ENCODE results near the gene PLVAP.

Gene PLVAP

DNA sequence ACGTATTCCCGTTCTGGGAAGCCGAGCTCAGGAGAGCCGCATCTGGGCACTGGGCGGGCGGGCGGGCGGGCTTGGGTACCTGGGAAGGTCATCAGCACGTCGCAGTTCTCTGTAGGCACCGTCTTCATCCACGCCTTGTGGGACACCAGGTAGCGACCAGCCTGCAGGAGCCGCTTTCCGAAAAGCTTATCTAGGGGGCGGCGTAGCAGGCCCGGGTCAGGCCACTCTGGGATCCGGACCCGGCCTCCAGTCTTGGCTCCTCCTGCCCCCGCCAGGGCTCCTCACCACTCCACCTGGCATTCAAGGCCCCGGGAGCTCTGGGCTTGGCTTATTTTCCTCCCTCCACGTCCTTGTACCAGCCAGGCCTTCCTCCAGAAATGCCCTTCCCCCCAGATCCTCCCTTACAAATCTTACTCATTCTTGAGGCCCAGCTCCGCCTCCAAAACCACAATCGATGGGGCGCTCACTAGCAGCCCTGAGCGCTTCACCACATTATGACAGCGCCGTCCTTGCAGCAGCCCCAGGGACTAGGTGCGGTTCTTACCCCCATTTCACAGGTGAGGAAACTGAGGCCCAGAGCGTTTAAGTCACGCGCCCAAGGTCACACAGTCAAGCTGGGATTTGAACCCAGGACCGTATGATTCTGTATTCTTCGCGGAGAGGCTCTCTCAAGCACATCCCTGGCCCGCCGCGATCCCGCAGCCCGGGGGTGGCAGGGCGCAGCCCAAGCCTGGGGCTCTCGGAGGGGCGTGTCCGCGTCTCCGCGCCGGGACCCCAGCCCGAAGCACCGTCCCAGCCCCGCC lies 43.3 kb downstream of the PLVAP start:
- H3K9me2 ChIP-seq (replicated peaks; ENCODE audit: insufficient read depth, low read length) = no peaks in the 10 kb centered on the region
- no peaks in the 10 kb centered on the region for H4K20me1 ChIP-seq (ENCODE audit: low read depth, low read length)
- TF ChIP-seq, protein P1, sequence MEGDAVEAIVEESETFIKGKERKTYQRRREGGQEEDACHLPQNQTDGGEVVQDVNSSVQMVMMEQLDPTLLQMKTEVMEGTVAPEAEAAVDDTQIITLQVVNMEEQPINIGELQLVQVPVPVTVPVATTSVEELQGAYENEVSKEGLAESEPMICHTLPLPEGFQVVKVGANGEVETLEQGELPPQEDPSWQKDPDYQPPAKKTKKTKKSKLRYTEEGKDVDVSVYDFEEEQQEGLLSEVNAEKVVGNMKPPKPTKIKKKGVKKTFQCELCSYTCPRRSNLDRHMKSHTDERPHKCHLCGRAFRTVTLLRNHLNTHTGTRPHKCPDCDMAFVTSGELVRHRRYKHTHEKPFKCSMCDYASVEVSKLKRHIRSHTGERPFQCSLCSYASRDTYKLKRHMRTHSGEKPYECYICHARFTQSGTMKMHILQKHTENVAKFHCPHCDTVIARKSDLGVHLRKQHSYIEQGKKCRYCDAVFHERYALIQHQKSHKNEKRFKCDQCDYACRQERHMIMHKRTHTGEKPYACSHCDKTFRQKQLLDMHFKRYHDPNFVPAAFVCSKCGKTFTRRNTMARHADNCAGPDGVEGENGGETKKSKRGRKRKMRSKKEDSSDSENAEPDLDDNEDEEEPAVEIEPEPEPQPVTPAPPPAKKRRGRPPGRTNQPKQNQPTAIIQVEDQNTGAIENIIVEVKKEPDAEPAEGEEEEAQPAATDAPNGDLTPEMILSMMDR (IDR thresholded peaks at IDR 0.05; ENCODE audit: insufficient read depth, low read length, poor library complexity, severe bottlenecking) = no peak
- no peak for TF ChIP-seq EZH2phosphoT487 (conservative IDR thresholded peaks at IDR 0.05; ENCODE audit: low read length)
- no peak overlapping the region for H3K27ac ChIP-seq (ENCODE audit: low read depth, low read length)
- no peaks in the 10 kb centered on the region for H3K27me3 ChIP-seq (ENCODE audit: low read length)
- H3K4me3 ChIP-seq (ENCODE audit: insufficient read depth, low read length, poor library complexity, severe bottlenecking) = peak overlapping the region; percentile 73
- peak overlapping the region; percentile 75 for H3K9ac ChIP-seq (ENCODE audit: low read length)
- 0 out of 2 replicates have a peak, but pooled peaks cover 3% of the 10 kb centered on the region for H3F3A ChIP-seq (ENCODE audit: insufficient read depth)
- peaks cover 10% of the 10 kb centered on the region; the same call in 1 of the 2 replicates for H3K79me2 ChIP-seq (ENCODE audit: insufficient read depth, low read length)
- no peaks in the 10 kb centered on the region for H3K9me3 ChIP-seq (ENCODE audit: insufficient read depth, low read length)
- H3K36me3 ChIP-seq (ENCODE audit: low read length) = no peaks in the 10 kb centered on the region
- peak overlapping the region; percentile 86 for H2AFZ ChIP-seq (ENCODE audit: low read depth, low read length, severe bottlenecking)
- H3K4me2 ChIP-seq (ENCODE audit: low read depth, low read length, poor library complexity, severe bottlenecking) = peak overlapping the region; percentile 87

DNA sequence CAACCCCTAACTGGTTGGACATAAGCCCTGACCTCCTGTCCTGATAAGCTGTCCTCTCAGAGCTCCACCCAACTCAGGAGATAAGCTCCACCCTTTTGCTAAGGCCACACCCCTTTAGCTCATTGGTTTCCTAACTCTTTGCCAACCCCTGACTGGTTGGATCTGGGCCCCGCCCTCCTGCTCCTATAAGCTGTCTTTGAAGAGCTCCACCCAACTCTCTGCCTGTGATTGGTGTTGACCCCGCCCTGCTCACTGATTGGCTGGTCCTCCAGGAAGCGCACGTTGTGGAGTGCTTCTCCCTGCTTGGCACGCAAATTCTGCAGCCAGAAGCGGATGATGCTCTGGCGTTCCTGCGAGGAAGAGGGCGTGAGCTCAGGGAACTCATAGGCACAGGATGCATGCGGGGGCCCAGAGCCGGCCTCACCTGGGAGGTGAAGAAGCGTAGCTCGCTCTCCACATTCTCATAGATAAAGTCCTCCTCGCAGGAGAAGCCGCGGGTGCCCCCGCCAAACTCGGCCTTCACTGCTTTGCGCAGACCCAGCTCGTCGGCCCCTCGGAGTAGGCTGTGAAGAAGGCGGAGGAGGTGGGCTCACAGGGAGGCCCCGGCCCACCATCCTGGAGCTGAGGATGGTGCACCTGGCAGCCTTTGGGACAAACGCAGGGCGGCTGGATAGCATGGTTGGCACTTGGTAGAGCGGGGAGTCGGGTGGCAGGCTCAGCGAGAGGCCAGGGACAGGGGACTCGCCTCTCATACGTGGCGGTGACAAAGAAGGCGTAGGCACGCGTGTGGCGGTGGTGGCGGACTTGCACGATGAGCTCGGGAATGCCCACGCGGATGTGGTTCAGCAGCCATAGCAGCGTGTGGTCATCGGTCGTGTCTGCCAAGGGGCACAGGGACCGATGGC lies 44.2 kb downstream of the PLVAP start:
- 0 out of 2 replicates have a peak, but pooled peaks cover 3% of the 10 kb centered on the region for H3F3A ChIP-seq (ENCODE audit: insufficient read depth)
- H3K4me2 ChIP-seq (ENCODE audit: low read depth, low read length, poor library complexity, severe bottlenecking) = no peak overlapping the region
- no peak overlapping the region for H2AFZ ChIP-seq (ENCODE audit: low read depth, low read length, severe bottlenecking)
- no peak overlapping the region for H3K4me3 ChIP-seq (ENCODE audit: insufficient read depth, low read length, poor library complexity, severe bottlenecking)
- no peak overlapping the region for H3K9ac ChIP-seq (ENCODE audit: low read length)
- no peaks in the 10 kb centered on the region for H3K9me2 ChIP-seq (replicated peaks; ENCODE audit: insufficient read depth, low read length)
- no peaks in the 10 kb centered on the region for H3K36me3 ChIP-seq (ENCODE audit: low read length)
- TF ChIP-seq, protein P1 (IDR thresholded peaks at IDR 0.05; ENCODE audit: insufficient read depth, low read length, poor library complexity, severe bottlenecking) = no peak
- no peak for TF ChIP-seq EZH2phosphoT487 (conservative IDR thresholded peaks at IDR 0.05; ENCODE audit: low read length)
- peaks cover 5% of the 10 kb centered on the region; the same call in 1 of the 2 replicates for H3K79me2 ChIP-seq (ENCODE audit: insufficient read depth, low read length)
- no peaks in the 10 kb centered on the region for H3K9me3 ChIP-seq (ENCODE audit: insufficient read depth, low read length)
- H3K27ac ChIP-seq (ENCODE audit: low read depth, low read length) = no peak overlapping the region
- no peaks in the 10 kb centered on the region for H3K27me3 ChIP-seq (ENCODE audit: low read length)
- no peaks in the 10 kb centered on the region for H4K20me1 ChIP-seq (ENCODE audit: low read depth, low read length)

DNA sequence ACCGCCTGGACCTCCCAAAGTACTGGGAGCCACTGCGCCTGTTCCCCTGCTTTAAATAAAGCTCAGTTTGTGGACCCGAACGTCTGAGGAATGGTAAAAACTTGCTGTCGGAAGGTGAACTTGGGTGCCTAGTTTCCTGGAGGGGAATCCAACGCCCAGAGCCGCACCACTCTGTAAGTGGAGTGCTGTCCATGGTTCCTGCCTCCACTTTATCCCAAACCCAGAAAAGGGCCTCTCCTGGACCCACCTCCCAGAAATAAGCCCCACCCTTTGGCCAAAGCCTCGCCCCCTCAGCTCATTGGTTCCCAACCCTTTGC lies 44.8 kb downstream of the PLVAP start:
- Histone ChIP-seq H3K4me2 (ENCODE audit: low read depth, low read length, poor library complexity, severe bottlenecking) (no peak overlapping the region), H3K27me3 (ENCODE audit: low read length) (no peaks in the 10 kb centered on the region), H3K79me2 (ENCODE audit: insufficient read depth, low read length) (peaks cover 3% of the 10 kb centered on the region; the same call in 1 of the 2 replicates), H3K27ac (ENCODE audit: low read depth, low read length) (no peak overlapping the region), H4K20me1 (ENCODE audit: low read depth, low read length) (no peaks in the 10 kb centered on the region), H3K4me3 (ENCODE audit: insufficient read depth, low read length, poor library complexity, severe bottlenecking) (no peak overlapping the region), H3K9me2 (replicated peaks; ENCODE audit: insufficient read depth, low read length) (no peaks in the 10 kb centered on the region), H3F3A (ENCODE audit: insufficient read depth) (0 out of 2 replicates have a peak, but pooled peaks cover 3% of the 10 kb centered on the region), H3K36me3 (ENCODE audit: low read length) (no peaks in the 10 kb centered on the region), H2AFZ (ENCODE audit: low read depth, low read length, severe bottlenecking) (no peak overlapping the region), H3K9me3 (ENCODE audit: insufficient read depth, low read length) (no peaks in the 10 kb centered on the region), H3K9ac (ENCODE audit: low read length) (no peak overlapping the region)
- TF ChIP-seq, protein P1 (IDR thresholded peaks at IDR 0.05; ENCODE audit: insufficient read depth, low read length, poor library complexity, severe bottlenecking) = no peak
- no peak for TF ChIP-seq EZH2phosphoT487 (conservative IDR thresholded peaks at IDR 0.05; ENCODE audit: low read length)
